Dermis microvascular lymphatic vessel endothelial cell (primary cell): ENCODE data around the gene HOXC9. TPM values are rescaled to one million over a fixed set of nuclear protein-coding genes. Genes with fewer than 3 reads are reported as not detected.
A peak's percentile ranks its signal among the peaks of the same experiment; 100 is the strongest.

Experiments
- DNase-seq, 2 donors: peaks; one replicate each; pipeline versions ENCODE4 v3.0.0 to v3.0.0-alpha.2; 2010; ENCODE audit warnings: low read depth in 2 of 2
- total RNA-seq: library from RNA; depleted of rRNA; stranded (reverse); fragments of >200 nt; gene quantifications from 2 replicates; pipeline ENCODE4 v1.2.1, GENCODE V29; 2014

The HOXC9 gene
- total RNA-seq, 1 donor from 2014 or later = 0.13 TPM

DNA sequence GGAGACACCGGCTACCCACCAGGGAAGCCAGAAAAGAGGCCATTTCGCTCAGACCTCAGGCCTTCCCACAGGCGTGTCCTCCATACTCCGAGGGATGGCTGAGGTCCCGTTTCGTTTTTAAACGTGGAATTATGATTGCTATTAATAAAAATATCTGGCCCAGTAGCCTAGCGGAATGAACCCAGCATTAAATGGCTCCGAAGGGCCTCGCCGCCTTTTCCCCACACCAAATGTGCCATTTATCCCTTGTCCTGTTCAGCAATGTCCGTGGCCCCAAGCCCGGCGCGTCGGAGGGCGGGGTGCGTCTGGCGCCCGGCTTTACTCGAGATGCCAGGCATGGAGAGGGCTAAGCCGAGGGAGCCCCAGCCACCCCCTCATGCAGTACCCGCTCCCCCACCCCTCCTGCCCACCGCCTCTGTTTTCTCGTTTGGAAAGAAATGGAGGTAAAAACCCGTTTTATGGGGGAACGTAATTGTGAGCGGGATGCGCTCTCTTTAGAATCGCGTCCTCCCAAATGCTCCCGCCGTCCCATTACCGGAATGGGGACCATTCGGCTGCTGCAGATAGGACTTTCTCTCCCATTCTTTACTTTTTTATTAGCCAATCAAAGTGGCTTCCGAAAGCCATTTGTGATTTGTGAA, 14.5 kb downstream of the HOXC9 start:
- no peak for DNase-seq

DNA sequence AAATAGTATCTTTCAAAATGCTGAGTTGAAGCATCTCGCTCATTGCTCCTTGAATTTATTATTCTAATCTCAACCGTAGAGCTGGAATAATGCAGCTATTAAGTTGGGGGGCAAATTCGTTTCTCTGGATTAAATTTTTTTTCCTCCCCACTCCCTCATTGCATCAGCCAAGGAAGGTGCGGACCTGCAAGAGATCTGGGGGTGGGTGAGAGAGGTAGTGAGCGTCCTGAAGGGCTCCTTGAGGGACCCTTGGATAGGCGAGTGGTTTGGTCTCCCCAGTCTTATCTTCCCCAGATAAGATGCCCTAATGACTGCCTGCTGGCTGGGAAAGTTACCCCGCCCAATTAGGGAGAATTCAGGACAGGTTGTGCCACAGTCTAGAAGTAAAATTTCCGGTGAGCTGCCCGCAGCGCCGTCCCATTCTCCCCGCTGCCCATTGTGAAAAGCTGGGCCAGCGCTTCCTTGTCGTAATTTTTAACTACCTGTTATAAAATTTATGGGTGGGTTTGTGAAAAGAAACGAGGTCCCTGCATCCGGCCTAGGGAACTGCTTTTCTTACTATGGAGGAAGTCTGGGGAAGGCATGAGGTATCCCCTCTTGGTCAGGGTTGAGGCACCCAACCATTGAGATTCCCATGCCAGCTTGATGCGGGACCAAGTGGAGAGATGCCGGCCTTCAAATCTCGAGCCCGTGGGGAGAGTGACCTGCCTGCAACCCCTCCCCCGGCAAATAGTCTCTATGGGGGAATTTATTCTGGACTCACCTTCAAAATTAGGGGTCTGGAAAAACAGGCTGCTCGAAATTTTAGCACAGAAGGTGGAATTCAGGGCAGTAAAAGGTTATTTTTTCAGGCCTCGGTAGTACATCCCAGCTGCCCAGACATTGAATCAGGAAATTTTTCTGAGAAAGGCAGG, 15.3 kb downstream of the HOXC9 start:
- no peak for DNase-seq

DNA sequence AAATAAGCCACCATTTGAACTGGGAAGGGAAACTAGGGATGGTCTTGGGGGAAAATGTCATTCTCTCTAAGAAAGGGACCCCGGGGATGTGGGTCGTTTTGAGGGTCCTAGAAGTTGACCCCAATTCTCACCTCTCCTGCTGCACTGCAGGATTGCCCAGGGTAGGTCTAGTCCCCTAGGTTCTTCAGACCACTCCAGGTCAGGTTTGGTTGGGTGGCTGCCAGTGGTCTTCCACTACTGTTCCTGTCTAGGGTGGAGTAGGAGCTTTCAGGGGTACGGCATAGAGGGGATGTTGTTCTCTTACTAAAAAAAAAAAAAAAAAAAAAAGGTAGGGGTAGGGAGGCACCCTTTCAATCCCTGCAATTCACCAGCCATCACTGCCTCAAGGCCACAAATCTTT, 16.1 kb downstream of the HOXC9 start:
- no peak for DNase-seq

DNA sequence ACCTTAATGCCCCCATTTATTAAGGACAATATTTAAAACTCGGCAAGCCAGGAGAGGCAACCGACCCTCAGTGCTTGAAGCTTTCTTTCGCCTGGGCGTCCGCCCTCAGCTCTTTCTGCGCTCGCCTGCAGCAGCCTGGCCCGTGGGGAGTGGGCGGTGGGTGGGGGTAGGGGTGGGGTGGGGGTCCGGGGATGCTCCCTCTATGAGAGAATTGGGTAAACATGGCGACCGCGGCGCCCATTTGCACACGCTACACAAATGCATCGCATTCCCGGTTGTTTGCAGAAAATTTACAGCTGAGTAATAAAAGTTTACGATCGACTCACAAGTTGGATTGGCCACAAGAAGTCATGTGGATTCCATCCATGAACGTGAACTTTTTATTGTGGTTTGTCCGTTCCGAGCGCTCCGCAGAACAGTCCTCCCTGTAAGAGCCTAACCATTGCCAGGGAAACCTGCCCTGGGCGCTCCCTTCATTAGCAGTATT, 16.6 kb downstream of the HOXC9 start:
- no peak for DNase-seq

DNA sequence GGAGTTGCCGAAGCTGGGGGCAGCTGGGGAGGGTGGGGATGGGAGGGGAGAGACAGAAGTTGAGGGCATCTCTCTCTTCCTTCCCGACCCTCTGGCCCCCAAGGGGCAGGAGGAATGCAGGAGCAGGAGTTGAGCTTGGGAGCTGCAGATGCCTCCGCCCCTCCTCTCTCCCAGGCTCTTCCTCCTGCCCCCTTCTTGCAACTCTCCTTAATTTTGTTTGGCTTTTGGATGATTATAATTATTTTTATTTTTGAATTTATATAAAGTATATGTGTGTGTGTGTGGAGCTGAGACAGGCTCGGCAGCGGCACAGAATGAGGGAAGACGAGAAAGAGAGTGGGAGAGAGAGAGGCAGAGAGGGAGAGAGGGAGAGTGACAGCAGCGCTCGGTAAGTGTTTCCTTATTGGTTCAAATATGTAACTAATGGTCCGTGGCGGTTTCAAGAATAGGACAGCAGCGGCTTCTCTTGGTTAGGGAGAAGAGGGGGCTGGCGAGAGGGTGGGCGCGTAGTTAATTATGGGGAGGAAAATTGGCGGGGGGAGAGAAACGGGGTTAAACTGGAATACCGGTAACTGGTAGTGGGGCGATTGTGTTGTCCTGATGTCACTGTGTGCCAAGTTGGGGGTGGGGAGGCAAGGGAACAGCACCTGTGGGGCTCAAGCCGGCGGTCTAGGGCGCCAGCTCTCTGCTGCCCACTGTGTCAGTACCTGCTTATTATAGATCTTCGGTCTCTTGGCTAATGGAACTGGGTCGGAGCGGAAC, 17.2 kb downstream of the HOXC9 start:
- no peak for DNase-seq

DNA sequence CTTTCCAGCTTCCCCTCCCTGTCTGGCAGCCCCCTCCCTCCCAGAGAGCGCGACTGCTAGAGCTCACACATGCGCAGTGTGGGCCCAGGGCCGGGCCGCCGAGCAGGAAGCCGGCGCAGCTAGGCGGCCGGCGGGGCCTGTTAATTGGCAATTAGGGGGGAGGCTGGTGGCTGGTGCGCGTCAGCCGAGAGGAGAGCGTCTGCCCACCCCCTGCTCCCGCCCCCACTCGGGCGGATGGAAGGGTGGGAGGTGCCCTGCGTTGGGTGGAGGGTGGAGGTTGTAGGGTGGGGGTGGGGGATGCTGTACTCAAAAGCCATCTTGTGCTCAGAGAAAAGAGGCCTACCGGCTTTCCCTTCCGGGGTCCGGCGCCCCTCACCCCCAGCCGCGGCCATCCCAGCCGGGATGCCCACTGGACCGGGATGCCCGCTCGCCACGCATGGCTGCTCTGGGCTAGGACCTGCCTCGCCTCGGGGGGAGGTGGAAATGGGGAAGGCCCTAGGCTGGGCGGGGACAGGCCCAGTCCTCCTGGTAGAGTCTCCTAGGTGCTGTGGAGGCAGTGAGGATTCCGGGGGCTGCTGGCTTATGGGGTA, 18.0 kb downstream of the HOXC9 start:
- peak in 1 of 2 donors; percentile 19 for DNase-seq

DNA sequence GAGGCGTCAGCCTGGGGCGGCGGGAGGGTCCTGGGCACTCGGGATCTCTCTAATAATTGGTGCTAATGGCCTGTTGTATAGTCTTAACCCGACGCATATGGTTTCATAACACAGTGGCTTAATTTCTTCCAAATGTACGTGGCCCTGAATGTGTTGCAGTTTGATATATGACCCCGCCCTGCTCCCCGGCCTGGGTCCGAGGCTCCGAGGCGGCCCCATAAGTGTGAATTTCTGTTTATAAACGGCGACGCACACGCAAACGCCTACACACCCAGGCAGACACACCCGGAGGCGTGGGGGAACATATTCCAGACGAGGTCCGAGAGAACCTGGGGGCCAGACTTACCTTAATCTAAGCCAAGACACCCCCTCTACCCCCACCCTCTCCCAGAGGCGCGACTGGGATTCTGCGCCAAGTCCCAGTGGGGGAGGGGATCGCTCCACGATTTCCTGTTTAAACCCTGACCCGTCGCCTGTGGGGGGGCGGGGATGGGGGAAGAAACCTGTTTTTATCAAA, 18.6 kb downstream of the HOXC9 start:
- no peak for DNase-seq

DNA sequence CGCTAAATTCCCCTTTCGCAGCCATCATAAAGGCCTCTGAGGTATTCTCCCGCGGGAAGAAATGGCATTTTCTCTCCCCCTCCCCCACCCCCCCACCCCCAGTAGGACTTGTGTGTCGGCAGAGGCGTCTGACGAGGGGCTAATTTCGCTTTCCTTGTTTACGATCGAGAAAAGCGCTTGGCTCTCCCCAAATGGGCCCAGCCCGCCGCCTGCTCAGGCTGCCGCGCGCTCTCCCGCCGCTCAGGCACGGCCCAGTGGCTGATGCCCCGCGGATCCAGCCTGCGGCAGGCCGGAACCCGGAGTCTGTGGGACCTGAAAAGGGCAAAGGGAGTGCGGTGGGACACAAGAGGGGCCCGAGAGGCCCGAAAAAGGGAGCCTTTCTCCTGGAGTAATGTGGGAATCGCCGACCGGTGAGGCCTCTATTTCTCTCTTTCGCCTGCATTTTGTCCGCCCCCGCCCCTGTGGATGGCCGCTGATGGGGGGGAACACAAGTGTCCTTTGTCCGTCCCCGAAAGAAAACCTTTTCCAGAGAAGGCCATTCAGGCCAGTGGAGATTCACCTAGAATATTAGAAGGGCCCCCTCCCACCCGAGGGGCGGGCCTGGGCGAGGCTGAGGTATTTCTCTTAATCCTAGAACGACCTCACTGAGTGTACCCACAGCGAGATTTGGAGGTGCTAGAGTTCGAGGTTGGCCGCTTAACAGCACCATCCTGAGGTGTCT, 19.3 kb downstream of the HOXC9 start:
- DNase-seq = no peak

DNA sequence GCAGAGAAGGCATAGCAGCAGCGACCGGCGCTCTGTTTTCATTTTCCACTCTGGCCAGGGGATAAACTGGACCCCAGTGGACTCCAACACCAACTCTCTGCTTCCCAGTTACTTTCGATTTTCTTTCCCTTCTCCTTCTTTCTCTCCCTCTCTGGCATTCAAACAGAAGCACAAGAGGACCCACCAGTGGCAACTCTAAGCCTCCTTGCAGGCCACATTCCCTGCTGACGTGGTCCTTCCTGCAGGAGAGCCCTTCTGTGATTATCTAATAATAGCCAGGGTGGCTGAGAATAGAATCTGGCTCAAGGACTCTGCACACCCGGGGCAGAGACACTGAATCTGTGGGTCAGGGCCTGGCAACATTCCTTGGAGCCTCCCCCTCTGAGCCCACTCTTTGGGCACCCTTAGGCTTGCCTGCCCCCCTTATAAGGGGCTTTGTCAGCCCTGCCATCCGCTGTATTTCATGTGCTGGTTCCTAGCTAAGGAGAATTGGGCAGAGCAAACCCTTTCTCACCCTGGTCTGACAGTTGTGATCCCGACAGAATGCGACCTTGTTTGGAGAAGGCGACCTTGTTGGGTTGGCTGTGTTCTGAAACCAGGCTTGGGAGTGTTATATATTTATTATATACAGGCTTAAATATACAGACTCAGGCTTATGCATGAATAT, 20.1 kb downstream of the HOXC9 start:
- DNase-seq = no peak

DNA sequence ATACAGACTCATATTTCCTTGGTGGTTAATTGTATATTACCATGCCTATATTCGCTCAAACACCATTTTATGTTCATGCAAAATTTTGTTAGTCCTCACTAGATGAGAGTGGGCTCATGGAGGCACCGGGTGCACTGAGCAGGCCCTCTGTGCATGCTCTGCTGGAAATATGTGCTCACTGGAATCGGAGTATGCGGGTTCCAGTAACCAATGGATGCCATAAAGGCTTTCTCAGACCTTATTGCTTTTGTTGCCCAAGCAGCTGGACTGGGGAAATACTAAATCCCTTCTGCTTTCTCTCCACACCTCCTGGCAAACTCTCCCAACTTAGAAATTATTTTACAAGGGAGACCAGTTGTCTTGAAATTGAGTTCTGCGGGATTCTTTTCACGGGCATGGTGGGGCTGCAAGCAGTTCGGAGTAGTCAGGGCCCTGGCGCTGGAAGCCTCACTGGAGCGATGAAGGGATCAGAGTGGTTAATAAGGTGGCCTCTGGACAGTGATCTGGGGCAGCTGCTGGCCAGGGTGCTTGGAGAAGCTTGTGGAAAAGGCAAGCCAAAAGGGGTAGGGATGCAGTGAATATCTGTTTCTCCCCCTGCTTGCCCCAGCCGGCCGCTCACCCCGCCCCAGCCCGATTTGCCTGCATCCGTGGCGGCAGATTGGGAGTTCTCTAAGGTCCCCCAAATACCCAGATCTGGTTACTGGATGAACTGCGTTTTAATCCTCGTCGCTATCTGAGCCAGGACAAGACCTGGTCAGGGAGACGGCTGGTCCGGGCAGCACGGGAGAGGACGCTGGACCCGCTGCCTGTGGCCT, 20.8 kb downstream of the HOXC9 start:
- DNase-seq = no peak

DNA sequence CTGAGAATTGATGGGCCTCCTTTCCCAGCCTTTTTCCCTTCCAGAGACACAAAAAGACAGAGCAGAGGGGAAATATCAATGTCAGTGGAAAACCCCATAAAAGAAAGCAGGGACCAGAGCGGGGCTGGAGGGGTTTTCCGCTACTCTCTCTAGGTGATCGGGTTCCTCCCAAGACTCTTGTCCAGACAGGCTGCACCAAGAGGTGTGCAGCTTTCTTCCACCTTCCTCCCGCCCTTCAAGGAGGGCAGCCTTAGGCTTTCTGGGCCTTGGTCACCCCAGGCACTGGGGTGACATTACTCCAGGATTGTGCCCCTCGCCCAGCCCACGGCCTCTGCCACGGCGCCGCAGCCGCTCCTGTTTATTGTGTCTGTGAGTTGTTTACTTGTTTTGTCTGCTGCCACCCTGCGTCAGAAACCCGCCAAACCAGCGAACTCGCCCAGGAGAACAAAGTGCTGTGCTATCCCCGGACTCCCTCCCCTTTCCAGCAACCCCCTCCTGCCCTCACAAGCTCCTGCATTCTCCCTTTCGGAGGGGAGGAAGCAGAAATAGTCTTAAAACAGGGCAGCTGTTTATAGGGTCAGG, 21.6 kb downstream of the HOXC9 start:
- DNase-seq = no peak

DNA sequence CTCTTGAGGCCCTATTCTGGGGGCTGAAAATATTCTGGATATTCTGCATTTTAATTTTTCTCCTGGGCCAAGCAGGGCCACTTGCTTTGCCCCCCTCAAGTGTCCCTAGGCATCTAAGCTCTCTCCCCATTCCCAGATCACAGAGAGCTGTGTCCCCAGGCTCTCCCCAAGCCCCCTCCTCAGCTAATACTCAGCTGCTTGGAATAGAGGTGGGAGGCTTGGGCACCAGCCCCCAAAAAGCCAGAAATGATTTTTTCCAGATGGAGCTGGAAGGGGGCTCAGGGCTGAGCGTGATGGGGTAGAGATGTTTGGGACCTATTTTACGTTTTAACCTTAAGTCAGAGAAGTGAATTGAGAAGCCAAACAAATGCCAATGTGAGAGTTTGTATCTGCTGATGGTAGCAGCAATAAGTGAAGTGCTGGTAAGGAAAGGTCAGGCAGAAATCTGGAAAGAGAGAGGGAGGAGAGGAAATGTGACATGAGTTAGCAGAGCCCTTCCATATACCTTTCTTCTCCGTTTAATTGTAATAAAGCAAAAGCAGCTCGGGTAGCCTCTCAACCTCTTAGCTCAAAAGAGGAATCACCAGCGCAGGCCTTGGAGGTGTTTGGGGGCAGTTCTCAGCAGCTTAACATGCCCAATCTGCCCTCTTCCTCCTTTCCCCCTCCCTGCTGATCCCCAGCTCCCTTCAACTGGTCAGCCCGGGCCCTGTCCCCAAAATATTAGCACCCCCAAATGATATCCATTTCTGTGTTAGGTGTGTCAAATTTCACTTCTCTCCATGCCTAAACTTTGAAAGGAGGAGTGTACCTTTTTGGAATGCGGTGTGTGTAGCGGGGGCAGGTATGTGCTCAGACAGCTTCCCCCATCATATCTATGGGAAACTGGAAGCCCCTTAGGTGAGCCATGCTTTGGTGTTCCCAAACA, 23.3 kb downstream of the HOXC9 start:
- no peak for DNase-seq

DNA sequence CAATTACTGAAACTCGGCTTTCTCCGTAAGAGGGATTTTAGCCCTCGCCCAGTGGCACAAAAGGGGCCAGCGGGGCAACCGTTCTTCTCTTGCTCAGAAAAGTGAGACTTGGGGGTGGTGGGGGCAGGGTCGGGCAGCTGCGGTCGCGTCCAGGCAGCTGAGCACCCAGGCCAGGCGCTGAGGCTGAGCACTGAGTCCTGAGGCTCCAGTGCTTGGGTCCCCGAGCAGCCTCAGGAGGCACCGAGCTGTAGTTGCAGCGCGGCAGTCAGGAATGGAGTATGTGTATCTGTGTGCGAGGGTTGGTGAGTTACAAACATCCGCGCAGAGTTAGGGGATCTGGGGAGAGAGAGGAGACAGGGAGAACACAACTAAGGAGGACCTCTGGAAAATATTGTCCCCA, 24.2 kb downstream of the HOXC9 start:
- DNase-seq = no peak

DNA sequence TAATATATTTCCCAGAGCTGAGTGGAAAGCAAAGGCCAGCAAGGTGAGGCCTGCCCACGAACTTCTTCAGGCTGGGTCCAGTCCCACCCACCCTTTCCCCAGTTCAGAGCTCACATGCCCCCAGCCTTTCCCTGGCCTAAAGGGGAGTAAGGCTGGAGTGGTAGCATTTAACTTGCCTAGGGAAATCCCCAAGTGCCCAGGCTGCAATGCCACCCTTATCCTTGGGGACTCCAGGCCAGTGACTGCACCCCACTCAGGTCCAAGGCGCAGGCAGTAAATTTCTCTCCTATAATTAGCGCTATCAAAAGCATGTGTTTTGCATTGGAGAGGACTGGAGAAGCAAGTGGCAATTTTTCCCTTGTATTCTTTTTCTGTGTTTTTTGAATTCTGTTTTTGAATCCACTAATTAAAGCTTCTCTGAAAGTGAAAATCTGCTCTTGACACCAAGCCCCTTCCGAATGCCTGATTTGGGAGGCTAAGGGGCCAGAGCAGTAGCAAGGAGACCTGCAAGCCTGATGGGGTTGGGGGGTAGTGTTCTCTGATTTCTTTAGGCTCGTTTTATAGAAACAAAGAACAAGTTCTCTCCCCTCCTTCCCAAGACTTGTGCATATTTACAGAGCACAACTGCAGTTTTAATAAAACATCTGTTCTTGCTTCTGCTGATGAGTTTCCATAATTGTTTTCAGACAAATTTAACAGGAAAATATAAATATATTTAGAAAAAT, 24.8 kb downstream of the HOXC9 start:
- no peak for DNase-seq

DNA sequence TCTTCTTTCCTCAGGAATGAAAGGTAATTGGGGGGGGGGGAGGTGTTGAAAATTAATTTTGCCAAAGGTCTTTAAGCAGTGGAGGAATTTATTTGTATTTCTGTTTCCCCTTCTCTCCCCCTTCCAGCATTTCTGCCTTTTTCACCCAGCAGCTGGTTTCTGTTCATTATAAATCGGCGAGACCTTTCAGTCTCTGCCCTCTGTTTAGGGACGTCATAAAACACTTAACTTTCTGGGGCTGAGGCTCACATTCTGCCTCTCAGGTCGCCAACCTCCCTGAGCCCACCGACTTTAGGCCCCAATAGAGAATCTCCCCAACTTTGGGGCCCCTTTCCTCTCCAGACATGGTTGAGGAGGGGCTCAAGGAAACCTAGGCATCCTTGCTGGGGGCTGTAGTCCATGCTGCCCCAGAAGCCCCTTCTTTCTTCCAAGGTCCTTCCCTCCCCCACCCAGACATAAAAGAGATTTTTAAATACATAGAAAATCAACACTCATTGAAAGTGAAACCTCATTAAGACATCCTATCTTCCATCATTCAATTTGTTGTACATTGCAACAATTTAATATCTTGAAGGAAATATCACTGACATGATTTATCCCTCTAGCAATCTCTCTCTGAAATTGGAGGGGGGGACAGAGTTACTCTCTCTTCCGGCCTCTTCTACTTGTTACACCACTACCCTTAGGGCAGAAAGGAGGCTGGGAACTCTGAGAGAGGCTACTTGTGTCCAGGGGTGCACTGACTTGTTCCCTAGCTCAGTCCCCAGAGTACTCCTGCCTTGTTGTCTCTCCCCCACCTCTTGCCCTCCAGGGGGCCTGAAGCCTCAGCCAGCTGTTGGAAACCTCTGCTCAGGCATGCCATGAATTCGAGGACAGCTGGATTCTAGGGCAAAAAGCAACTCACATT, 25.8 kb downstream of the HOXC9 start:
- no peak for DNase-seq
